GM06990 (cell line): Measurements from ENCODE around the gene CFAP58.
"Not testable (repeated sequence)": the region's sequence is repeated elsewhere in the genome, so short reads cannot be mapped to it uniquely, and the experiment has no call there.

Experiments used
- DNase-seq: peaks from one replicate; pipeline ENCODE4 v3.0.0-alpha.2; 2011; ENCODE audit not compliant: insufficient read length; ENCODE audit errors: extremely low read depth
- H3K27me3 ChIP-seq: replicated peaks from 2 replicates; pipeline ENCODE4 v1.6.0; 2011; ENCODE audit warnings: low read length; ENCODE audit not compliant: control insufficient read depth, insufficient read depth
- H3K36me3 ChIP-seq: 2 replicates; pipeline ENCODE4 v1.5.1; 2011; ENCODE audit warnings: low read length; ENCODE audit not compliant: control insufficient read depth, insufficient read depth
- H3K4me3 ChIP-seq: replicated peaks from 2 replicates; pipeline ENCODE4 v1.5.1; 2011; ENCODE audit warnings: low read depth, mild to moderate bottlenecking, control low read depth, low read length
- TF ChIP-seq, protein P1 (sequence below): IDR thresholded peaks from 2 replicates; pipeline ENCODE4 v1.5.1; 2011; ENCODE audit warnings: low read length, control low read depth, mild to moderate bottlenecking, inconsistent platforms; ENCODE audit not compliant: insufficient read depth, poor library complexity, severe bottlenecking

The CFAP58 gene

DNA sequence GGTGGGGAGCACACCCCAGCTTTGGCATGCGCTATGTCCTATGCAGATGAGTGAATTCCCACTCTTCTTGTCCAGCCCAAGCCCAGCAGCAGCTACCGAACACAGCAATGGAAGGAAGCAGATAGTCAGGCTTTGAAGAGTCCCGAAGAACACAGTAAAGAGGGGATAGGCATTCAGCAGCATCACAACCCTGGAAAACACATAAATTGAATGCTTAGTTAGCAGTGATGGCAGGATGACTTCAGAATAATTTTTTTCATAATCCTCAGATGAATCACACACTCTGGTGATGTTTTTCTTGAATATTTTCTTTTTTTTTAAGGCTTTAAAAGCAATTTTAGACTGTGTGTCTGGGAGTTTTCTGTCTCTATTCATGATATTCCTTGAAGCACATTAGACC, 95.8 kb downstream of the CFAP58 start:
- Histone ChIP-seq H3K4me3 (no peak overlapping the region), H3K27me3 (no peaks in the 10 kb centered on the region), H3K36me3 (no peaks in the 10 kb centered on the region)
- TF ChIP-seq, protein P1, sequence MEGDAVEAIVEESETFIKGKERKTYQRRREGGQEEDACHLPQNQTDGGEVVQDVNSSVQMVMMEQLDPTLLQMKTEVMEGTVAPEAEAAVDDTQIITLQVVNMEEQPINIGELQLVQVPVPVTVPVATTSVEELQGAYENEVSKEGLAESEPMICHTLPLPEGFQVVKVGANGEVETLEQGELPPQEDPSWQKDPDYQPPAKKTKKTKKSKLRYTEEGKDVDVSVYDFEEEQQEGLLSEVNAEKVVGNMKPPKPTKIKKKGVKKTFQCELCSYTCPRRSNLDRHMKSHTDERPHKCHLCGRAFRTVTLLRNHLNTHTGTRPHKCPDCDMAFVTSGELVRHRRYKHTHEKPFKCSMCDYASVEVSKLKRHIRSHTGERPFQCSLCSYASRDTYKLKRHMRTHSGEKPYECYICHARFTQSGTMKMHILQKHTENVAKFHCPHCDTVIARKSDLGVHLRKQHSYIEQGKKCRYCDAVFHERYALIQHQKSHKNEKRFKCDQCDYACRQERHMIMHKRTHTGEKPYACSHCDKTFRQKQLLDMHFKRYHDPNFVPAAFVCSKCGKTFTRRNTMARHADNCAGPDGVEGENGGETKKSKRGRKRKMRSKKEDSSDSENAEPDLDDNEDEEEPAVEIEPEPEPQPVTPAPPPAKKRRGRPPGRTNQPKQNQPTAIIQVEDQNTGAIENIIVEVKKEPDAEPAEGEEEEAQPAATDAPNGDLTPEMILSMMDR = no peak
- no peak for DNase-seq

DNA sequence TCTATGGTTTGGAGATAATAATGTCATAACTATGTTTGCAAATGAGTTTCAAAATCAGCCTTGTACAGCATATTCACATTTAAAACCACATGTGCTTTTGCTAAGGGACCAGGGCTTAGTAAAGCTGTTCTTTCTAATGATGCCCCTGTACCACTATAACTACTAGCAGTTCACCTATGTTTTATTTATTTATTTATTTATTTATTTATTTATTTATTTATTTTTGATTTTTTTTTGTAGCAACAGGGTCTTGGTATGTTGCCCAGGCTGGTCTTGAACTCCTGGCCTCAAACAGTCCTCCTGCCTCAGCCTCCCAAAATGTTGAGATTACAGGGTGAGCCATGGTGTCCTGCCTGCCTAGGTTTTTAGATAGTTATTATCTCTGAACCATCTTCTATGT, 96.9 kb downstream of the CFAP58 start:
- TF ChIP-seq, protein P1 = no peak
- no peak for DNase-seq
- H3K4me3 ChIP-seq = no peak overlapping the region
- H3K27me3 ChIP-seq = no peaks in the 10 kb centered on the region
- no peaks in the 10 kb centered on the region for H3K36me3 ChIP-seq

DNA sequence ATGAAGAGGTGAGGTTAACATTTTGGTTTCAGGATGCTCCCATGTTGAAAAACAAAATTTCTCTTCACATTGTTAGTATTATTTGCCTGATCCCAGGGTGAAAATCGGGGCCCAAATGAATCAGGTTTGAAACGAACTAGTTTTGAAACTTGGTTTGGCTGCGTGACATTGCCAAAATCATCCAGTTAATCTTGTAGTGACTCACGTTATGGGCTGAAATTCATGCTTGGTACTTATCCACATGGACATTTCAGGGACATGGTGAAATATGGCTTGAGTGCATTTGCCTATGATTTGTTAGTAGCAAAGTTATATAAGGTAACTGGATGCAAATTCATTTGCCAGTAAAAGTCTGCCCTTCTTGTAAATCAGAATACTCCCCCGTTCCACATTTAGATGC, 97.3 kb downstream of the CFAP58 start:
- no peak for DNase-seq
- no peaks in the 10 kb centered on the region for H3K27me3 ChIP-seq
- H3K4me3 ChIP-seq = no peak overlapping the region
- TF ChIP-seq, protein P1 = no peak
- no peaks in the 10 kb centered on the region for H3K36me3 ChIP-seq

DNA sequence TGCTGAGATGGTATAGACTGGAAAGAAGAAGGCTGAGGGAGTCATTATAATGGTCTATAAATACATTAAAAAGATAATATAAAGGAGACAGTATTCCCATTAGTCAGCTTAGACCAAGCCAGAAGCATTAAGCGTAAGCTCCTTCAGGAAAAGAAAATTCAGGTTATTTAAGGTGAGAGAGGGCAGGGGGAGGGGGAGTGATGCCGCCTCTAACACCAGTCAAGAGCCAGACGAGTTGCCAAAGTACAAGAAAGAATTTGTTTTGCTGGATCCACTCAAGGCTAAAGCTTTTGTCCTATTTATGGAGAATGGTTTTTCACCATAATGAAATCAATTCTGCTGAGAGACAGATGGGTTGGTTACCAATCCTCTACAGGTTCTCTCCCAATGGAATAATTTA, 99.3 kb downstream of the CFAP58 start:
- Histone ChIP-seq H3K4me3 (no peak overlapping the region), H3K27me3 (no peaks in the 10 kb centered on the region), H3K36me3 (no peaks in the 10 kb centered on the region)
- TF ChIP-seq, protein P1 = no peak
- DNase-seq = no peak

DNA sequence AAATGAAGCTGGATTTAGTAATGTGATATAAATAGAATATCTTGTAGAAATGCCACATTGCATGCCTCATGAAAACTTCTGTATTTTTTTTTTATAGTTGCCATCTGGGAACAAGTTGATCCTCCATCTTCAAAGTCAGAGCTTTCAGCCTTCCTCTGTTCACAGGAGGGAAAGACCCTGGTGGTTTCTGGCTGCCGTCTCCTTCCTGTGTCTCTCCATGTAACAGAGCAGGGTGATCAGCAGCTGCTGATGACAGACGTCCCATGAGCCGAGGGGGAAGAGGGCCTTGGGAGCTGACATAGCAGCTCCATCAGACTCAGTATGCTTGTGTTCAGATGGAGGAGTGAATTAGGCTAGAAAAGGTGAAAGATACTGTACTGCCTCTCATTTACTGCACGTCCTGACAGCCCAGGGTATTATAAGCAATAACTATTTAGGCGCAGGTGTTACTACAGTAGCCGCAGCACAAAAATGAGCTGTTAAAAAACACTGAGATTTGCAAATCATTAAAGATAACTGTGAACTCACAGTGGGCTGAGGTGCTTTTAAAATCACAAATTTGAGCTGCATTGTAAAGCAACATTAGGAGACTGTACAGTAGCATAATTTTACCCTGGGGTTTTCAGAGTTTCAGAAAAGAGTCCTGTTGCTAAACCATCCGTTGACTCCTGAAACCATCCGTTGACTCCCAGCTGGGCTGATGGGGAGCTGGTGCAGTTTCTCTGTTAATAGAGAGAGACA, 103.3 kb downstream of the CFAP58 start:
- H3K36me3 ChIP-seq = no peaks in the 10 kb centered on the region
- TF ChIP-seq, protein P1 = no peak

DNA sequence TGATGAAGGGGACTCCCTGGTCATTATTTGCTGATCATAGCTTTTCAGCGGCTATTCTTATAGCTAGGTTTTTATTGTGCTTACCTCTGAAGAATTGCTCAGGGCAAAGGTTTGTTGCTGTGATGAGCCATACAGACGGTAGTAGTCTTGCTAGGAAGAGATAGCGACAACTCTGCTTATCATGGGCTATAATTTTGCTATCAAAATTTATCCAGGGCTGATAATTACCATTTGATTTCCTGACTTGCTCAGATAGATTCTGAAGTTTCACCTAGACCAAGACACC, 103.9 kb downstream of the CFAP58 start:
- no peak for DNase-seq
- no peak overlapping the region for H3K4me3 ChIP-seq

More for the DNA sequence above, 103.3 kb downstream of the CFAP58 start:
- no peaks in the 10 kb centered on the region for H3K27me3 ChIP-seq
- DNase-seq = peak; percentile 9
- no peak overlapping the region for H3K4me3 ChIP-seq

DNA sequence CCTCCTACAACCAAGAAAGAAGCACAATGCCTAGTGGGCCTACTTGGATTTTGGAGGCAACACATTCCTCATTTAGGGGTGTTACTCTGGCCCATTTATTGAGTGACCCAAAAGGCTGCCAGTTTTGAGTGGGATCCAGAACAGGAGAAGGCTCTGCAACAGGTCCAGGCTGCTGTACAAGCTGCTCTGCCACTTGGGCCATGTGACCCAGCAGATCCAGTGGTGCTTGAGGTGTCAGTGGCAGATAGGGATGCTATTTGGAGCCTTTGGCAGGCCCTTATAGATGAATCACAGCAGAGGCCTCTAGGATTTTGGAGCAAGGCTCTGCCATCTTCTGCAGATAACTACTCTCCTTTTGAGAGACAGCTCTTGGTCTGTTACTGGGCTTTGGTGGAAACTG, 111.9 kb downstream of the CFAP58 start:
- H3K36me3 ChIP-seq, H3K27me3 ChIP-seq, DNase-seq, H3K4me3 ChIP-seq: not testable (repeated sequence)

More for the DNA sequence above, 103.9 kb downstream of the CFAP58 start:
- Histone ChIP-seq H3K27me3 (no peaks in the 10 kb centered on the region), H3K36me3 (no peaks in the 10 kb centered on the region)
- TF ChIP-seq, protein P1 = no peak

DNA sequence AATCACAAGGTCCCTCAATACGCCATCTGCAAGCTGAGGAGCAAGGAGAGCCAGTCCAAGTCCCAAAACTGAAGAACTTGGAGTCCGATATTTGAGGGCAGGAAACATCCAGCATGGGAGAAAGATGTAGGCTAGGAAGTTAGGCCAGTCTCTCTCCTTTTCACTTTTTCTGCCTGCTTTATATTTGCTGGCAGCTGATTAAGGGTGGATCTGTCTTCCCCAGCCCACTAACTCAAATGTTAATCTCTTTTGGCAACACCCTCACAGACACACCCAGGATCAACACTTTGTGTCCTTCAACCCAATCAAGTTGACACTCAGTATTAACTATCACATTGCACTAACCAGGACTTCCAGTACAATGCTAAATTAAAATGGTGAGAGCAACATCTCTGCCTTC, 115.2 kb downstream of the CFAP58 start:
- not testable (repeated sequence) for H3K4me3 ChIP-seq, DNase-seq, H3K27me3 ChIP-seq, H3K36me3 ChIP-seq
